HG02623 (cell line): ENCODE measurements around the gene ZC3H12D.
"Not testable (repeated sequence)": the region's sequence is repeated elsewhere in the genome, so short reads cannot be mapped to it uniquely, and the experiment has no call there.

Experiments used
- ATAC-seq: cut with Tn5 transposase; IDR thresholded peaks from one replicate; pipeline ENCODE4 v1.9.1; 2021; ENCODE audit warnings: moderate library complexity; ENCODE audit not compliant: unreplicated experiment

ZC3H12D gene

DNA sequence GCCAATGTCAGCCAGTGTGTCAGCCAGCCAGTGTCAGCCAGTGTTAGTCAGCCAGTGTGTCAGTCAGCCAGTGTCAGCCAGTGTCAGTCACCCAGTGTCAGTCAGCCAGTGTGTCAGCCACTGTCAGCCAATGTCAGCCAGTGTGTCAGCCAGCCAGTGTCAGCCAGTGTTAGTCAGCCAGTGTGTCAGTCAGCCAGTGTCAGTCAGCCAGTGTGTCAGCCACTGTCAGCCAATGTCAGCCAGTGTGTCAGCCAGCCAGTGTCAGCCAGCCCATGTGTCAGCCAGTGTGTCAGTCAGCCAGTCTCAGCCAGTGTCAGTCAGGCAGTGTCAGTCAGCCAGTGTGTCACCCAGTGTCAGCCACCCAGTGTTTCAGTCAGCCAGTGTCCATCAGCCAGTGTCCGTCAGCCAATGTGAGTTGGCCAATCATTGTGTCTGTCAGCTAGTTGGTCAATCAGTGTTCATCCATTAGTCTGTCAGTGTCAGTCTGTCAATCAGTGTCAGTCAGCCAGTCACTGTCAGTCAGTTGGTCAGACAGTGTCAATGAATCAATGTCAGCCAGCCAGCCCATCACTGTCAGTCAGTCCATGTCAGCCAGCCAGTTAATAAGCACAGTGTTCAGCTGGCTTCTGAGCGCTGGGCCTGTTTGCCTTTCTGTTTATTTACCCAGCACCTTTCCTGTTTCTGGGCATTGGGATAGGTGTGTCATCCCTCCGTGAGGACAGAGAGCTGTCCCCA, 40.3 kb downstream of the ZC3H12D start:
- not testable (repeated sequence) for ATAC-seq

DNA sequence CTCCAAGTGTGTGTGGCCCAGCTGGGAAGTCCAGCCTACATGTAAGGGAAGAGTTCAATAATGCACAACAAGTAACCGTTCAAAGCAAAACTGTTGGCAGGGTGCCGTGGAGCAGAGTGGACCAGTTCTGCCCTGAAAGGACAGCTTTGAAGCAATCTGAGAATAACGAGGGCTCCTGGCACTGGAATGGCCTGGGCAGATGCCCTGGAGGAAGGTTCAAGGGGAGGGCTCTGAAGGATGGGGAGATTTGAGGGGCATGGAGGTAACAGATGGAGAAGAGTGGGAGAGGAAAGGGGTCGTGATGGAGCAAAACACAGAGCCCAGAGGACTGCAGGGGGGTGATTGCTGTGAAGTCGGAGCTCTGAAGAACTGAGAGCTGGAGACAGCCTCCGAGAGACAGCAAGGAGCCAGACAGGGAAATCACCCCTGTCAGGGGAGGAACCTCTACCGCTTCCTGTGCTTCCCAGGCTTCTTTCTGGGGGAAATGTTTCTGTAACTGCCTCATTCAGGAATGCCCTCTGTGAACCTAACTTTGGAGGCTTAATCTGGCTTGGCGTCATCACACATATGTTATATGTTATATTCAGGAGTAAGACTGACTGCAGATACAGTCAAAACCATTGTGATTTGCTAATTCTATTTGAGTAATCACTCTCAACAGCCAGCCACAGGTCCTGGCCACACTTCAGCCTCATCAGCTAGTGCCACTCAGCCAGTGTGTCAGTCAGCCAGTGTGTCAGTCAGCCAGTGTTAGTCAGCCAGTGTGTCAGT, 41.2 kb downstream of the ZC3H12D start:
- no peak for ATAC-seq

DNA sequence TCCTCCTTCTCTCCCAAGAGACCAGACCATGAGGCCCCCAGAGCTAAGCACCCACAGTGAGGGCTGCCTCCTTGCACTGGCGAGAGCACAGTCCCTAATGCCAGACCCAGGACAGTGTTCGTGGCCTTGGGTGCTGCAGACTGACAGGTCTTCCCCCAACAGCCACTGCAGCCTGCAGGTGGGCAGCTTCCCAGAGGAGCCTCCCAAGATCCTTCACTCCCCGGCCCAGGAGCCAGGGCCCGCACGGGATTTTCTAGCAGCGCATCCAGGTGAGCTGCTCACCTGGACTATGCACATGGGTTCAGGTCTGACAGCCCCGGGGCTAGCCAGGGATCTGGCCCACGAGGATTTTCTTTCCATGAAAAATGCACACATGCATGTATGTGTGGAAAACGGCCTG, 43.1 kb downstream of the ZC3H12D start:
- no peak for ATAC-seq

GRCh38 chr6:149440735-149441671, 43.8 kb downstream of the ZC3H12D start:
- ATAC-seq, result no peak

GRCh38 chr6:149439626-149440025, 45.2 kb downstream of the ZC3H12D start:
- no peak for ATAC-seq

DNA sequence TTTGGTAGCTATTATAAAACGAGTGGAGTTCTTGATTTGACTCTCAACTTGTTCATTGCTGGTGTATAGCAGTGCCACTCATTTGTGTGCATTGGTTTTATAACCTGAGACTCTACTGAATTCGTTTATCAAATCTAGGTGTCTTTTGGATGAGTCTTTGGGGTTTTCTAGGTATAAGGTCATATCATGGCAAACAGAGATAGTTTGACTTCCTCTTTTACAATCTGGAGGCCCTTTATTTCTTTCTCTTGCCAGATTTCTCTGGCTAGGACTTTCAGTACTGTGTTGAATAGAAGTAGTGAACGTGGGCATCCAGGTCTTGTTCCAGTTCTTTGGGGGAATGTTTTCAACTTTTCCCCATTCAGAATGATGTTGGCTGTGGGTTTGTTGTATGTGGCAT, 46.0 kb downstream of the ZC3H12D start:
- no peak for ATAC-seq

- ATAC-seq, result no peak
Measured at GRCh38 chr6:149437212-149437611, 47.6 kb downstream of the ZC3H12D start.

DNA sequence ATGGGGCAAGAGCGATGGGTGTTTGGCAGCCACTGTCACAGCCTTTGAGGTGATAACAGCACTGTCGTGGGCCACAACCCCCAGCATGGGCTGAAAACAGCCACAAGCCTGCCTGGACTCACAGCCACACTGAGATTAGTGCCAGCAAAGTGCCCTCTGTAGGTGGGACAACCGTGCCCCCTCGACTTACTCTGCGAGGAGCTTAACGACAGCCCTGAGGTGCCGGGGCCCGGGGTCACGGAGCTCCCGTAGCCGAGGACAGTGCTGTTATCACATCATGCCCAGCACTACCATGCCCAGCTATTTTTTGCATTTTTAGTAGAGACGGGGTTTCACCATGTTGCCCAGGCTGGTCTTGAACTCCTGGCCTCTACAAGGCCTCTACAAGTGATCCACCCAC, 48.2 kb downstream of the ZC3H12D start:
- no peak for ATAC-seq

GRCh38 chr6:149435919-149436586, 48.8 kb downstream of the ZC3H12D start:
- ATAC-seq, result no peak

- no peak for ATAC-seq
Measured at GRCh38 chr6:149433881-149434280, 50.9 kb downstream of the ZC3H12D start.

- no peak for ATAC-seq
Measured at GRCh38 chr6:149433405-149433804, 51.4 kb downstream of the ZC3H12D start.

- peak; percentile 77 for ATAC-seq
Measured at GRCh38 chr6:149431905-149432775, 52.7 kb downstream of the ZC3H12D start.

DNA sequence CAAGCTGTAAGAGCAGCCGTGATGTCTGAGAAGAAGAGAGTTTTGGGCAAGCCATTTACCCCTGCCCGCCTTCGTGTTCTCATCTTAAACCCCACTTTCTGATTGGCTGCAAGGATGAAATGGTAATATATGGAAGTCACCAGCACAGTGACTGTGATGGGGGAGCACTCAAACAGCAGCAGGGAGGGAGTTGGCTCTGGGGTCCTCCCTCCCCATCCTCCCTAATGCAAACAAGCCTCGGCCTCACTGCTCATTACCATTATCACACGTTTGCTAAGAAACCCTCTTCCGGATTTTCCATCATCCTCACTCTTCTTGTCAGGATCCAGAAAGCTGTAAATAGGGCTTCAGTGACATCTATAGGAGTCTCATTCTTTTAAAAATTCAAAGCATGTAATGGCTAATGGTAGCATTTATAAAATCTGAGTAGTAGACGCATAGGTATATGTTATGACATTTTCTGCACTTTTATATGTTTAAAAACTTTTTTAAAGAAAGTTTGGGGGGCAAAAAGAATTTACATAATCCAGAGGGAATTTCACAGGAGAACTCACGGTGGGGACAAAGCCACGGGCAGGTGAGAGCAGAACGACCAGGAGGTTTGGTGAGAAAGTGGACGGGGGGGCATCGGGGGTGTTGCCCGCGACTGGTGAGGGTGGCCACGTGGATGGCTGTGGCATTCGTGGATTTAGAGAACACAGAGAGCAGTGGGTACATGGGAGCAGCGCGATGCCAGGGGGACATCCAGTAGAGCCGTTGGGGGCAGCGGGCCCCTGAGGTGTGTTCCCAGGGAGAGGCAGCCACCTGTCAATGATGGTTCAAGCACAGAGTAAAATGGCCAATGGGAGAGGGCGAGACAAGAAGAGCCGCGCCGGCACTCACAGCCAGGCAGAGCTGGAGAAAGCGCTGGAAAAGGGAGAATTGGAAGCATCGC, 55.1 kb downstream of the ZC3H12D start:
- ATAC-seq, result no peak

DNA sequence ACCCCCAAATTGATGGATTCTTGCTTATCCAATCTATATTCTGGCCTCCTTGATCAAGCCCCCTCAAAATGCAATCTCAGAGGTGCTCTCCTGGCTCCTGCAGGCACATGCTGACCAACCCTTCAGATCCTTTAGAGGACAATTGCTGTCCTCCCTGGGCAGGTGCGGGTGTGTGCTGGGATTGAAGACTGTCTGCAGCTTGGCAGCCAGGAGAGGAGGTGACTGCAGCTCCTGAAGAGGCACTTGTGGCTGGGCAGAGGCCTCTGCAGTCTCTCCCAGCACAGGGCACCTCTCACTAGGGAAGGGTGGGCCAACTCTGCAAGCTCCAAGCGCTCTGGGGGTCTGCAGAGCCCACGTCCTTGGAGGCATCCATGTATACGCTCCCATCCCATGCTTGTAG, 56.2 kb downstream of the ZC3H12D start:
- ATAC-seq, result no peak

DNA sequence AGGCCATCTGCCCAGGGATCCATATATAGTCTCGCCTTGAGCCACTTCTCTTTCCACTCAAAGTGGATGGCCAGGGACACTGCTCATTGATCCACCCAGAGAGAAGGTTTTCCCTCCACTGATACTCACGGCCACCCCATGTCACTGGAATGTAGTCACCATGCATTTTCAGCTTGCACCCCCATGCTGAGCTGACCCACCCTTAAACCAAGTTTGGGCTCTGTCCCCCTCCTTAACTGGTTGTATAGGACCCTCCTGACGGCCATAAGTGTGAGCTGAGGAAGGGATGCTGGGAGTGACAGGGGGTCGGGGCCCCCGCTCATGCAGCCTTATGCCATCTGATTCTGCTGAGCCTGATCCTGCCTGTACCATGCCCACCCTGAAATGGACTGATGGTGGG, 59.1 kb downstream of the ZC3H12D start:
- no peak for ATAC-seq

- ATAC-seq, result no peak
Measured at GRCh38 chr6:149425224-149425623, 59.6 kb downstream of the ZC3H12D start.

GRCh38 chr6:149423964-149424440, 60.8 kb downstream of the ZC3H12D start:
- ATAC-seq, result no peak

GRCh38 chr6:149422581-149422980, 62.2 kb downstream of the ZC3H12D start:
- no peak for ATAC-seq

- ATAC-seq, result no peak
Measured at GRCh38 chr6:149421132-149421531, 63.7 kb downstream of the ZC3H12D start.
